Measurements from ENCODE around the gene SPDYC.

The SPDYC gene

DNA sequence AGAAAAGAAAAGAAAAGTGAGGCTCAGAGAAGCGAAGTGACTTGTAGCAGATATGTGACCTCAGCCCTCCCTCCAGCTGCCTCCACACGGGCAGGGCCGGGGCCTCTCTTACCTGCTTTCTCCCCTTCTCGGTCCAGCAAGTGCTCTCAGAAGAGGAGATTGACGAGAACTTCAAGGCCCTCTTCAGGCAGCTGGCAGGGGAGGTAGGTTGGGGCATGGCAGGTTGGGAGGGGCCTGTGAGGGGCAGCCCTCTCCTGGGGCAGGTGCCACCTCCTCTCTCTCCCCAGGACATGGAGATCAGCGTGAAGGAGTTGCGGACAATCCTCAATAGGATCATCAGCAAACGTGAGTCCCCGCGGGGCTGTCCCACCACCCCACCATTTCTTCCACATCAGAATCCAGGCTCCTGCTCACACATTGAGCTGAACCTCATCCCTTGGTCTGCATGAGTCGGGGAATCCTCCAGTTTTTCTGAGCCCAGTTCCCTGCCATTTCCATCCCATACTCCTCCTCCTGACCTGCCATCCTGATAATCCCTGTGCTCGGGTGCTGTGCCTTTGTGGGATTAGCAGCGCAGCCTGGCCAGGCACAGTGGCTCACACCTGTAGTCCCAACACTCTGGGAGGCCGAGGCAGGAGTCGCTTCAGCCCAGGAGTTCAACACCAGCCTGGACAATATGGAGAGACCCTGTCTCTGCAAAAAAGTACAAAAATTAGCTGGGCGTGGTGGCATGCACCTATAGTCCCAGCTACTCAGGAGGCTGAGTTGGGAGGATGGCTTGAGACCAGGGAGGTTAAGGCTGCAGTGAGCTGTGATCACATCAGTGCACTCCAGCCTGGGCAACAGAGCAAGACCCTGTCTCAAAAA is 38.1 kb downstream of the SPDYC start:
- Histone ChIP-seq H3K27ac (ENCODE audit: low read depth, low read length, poor library complexity, severe bottlenecking) (no peak overlapping the region), H3K4me1 (ENCODE audit: insufficient read depth, low read length, severe bottlenecking) (no peaks in the 10 kb centered on the region), H3K36me3 (ENCODE audit: insufficient read depth, low read length) (peaks cover 45% of the 10 kb centered on the region), H4K20me1 (ENCODE audit: insufficient read depth, low read length) (no peaks in the 10 kb centered on the region), H3F3A (ENCODE audit: insufficient read depth, low read length) (no peaks in the 10 kb centered on the region), H3K9me2 (ENCODE audit: low read depth, low read length) (no peaks in the 10 kb centered on the region), H3K9me3 (ENCODE audit: low read length) (no peaks in the 10 kb centered on the region), H3K4me2 (ENCODE audit: low read length) (no peak overlapping the region), H2AFZ (ENCODE audit: low read length) (no peak overlapping the region), H3K9ac (ENCODE audit: low read length) (no peak overlapping the region), H3K27me3 (ENCODE audit: insufficient read depth, low read length) (no peaks in the 10 kb centered on the region), H3K79me2 (ENCODE audit: insufficient read depth, low read length) (no peaks in the 10 kb centered on the region), H3K4me3 (ENCODE audit: low read depth, low read length, poor library complexity, severe bottlenecking) (no peak overlapping the region)
- TF ChIP-seq EZH2 (IDR thresholded peaks at IDR 0.05; ENCODE audit: borderline replicate concordance, low read length) (no peak), CTCF (IDR thresholded peaks at IDR 0.05; ENCODE audit: low read length) (no peak)

GRCh38 chr11:65208785-65209710 is 39.0 kb downstream of the SPDYC start:
- no peak overlapping the region for H3K9ac ChIP-seq (ENCODE audit: low read length)
- H3F3A ChIP-seq (ENCODE audit: insufficient read depth, low read length) = no peaks in the 10 kb centered on the region
- no peak overlapping the region for H3K4me2 ChIP-seq (ENCODE audit: low read length)
- no peaks in the 10 kb centered on the region for H3K4me1 ChIP-seq (ENCODE audit: insufficient read depth, low read length, severe bottlenecking)
- H4K20me1 ChIP-seq (ENCODE audit: insufficient read depth, low read length) = no peaks in the 10 kb centered on the region
- H3K27me3 ChIP-seq (ENCODE audit: insufficient read depth, low read length) = no peaks in the 10 kb centered on the region
- H3K27ac ChIP-seq (ENCODE audit: low read depth, low read length, poor library complexity, severe bottlenecking) = no peak overlapping the region
- no peaks in the 10 kb centered on the region for H3K9me3 ChIP-seq (ENCODE audit: low read length)
- H3K79me2 ChIP-seq (ENCODE audit: insufficient read depth, low read length) = no peaks in the 10 kb centered on the region
- H3K36me3 ChIP-seq (ENCODE audit: insufficient read depth, low read length) = peaks cover 45% of the 10 kb centered on the region
- H2AFZ ChIP-seq (ENCODE audit: low read length) = no peak overlapping the region
- no peak overlapping the region for H3K4me3 ChIP-seq (ENCODE audit: low read depth, low read length, poor library complexity, severe bottlenecking)
- TF ChIP-seq CTCF (IDR thresholded peaks at IDR 0.05; ENCODE audit: low read length) (no peak), EZH2 (IDR thresholded peaks at IDR 0.05; ENCODE audit: borderline replicate concordance, low read length) (no peak)
- no peaks in the 10 kb centered on the region for H3K9me2 ChIP-seq (ENCODE audit: low read depth, low read length)

DNA sequence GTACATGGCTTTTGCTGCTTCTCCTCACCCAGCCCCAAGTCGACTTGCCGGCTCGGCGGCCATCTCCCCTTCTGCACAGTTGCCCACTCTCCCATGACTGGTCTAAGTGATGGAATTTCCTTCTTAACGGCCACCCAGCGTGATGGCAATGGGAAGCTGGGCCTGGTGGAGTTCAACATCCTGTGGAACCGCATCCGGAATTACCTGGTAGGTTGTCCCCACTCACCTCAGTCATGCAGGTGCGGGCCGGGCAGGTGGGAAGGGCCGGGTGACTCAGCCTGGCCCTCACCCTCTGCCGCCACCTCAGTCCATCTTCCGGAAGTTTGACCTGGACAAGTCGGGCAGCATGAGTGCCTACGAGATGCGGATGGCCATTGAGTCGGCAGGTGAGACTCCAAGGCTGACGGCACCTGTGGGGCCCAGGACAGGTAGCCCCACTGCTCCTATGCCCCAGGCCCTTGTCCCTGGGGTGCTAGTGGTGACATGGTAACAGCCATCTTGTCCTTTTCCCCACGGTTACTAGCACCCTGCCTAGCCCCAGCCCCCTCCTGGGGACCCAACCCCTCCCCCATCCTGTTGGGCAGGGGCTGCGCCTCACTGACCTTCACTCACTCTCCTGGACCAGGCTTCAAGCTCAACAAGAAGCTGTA is 39.8 kb downstream of the SPDYC start:
- H3K9me2 ChIP-seq (ENCODE audit: low read depth, low read length) = no peaks in the 10 kb centered on the region
- no peak for TF ChIP-seq CTCF (IDR thresholded peaks at IDR 0.05; ENCODE audit: low read length)
- no peak for TF ChIP-seq EZH2 (IDR thresholded peaks at IDR 0.05; ENCODE audit: borderline replicate concordance, low read length)
- no peaks in the 10 kb centered on the region for H3K4me1 ChIP-seq (ENCODE audit: insufficient read depth, low read length, severe bottlenecking)
- no peaks in the 10 kb centered on the region for H3K27me3 ChIP-seq (ENCODE audit: insufficient read depth, low read length)
- H2AFZ ChIP-seq (ENCODE audit: low read length) = no peak overlapping the region
- H3K27ac ChIP-seq (ENCODE audit: low read depth, low read length, poor library complexity, severe bottlenecking) = no peak overlapping the region
- H3K9ac ChIP-seq (ENCODE audit: low read length) = no peak overlapping the region
- no peaks in the 10 kb centered on the region for H3K79me2 ChIP-seq (ENCODE audit: insufficient read depth, low read length)
- no peaks in the 10 kb centered on the region for H3F3A ChIP-seq (ENCODE audit: insufficient read depth, low read length)
- H3K4me2 ChIP-seq (ENCODE audit: low read length) = no peak overlapping the region
- no peaks in the 10 kb centered on the region for H4K20me1 ChIP-seq (ENCODE audit: insufficient read depth, low read length)
- H3K9me3 ChIP-seq (ENCODE audit: low read length) = no peaks in the 10 kb centered on the region
- no peak overlapping the region for H3K4me3 ChIP-seq (ENCODE audit: low read depth, low read length, poor library complexity, severe bottlenecking)
- H3K36me3 ChIP-seq (ENCODE audit: insufficient read depth, low read length) = peaks cover 45% of the 10 kb centered on the region

All from OCI-LY1 (cell line).